WTC11 (cell line): ENCODE results near the gene B3GNT9. TPM values are rescaled to one million over a fixed set of nuclear protein-coding genes. Genes with fewer than 3 reads are reported as not detected.

Experiments
- ATAC-seq: fragments of 200-7000 bp; cut with Tn5 transposase; 2 replicates; pipeline ENCODE4 v1.10.0; 2021; ENCODE audit warnings: mild to moderate bottlenecking, moderate library complexity
- CTCF ChIA-PET: fragments of 300-600 bp; sonication (Branson Sonifier 250); formaldehyde crosslinking; loops from one replicate; lab custom pipeline; 2021; ENCODE audit warnings: antibody characterized with exemption; lab: Charles Lee
- POLR2A ChIA-PET: fragments of 350-600 bp; sonication (Branson Sonifier 250); formaldehyde crosslinking; loops from one replicate; lab custom pipeline; 2021; ENCODE audit warnings: antibody characterized with exemption; lab: Charles Lee
- DNase-seq: peaks from one replicate; pipeline ENCODE4 v3.0.0; 2021; ENCODE audit warnings: low spot score
- H3K27ac Mint-ChIP-seq: 2 replicates; pipeline ENCODE4 v1.8.0; 2021; ENCODE audit warnings: mixed read lengths
- H3K27me3 Mint-ChIP-seq: 2 replicates; pipeline ENCODE4 v1.8.0; 2021; ENCODE audit warnings: low read depth, mild to moderate bottlenecking, moderate library complexity, mixed read lengths
- H3K36me3 Mint-ChIP-seq: 2 replicates; pipeline ENCODE4 v1.8.0; 2021; ENCODE audit warnings: mixed read lengths
- H3K4me1 Mint-ChIP-seq: 2 replicates; pipeline ENCODE4 v1.8.0; 2022; ENCODE audit warnings: mixed read lengths
- H3K4me3 Mint-ChIP-seq: 2 replicates; pipeline ENCODE4 v1.8.0; 2021; ENCODE audit warnings: mild to moderate bottlenecking, moderate library complexity, mixed read lengths
- H3K9me3 Mint-ChIP-seq: 2 replicates; pipeline ENCODE4 v1.8.0; 2021; ENCODE audit warnings: mixed read lengths
- AR ChIP-seq: fragments of 250-450 bp; sonication (Bioruptor Pico); IDR thresholded peaks from 2 replicates; pipeline ENCODE4 v1.9.0; 2021; ENCODE audit warnings: mild to moderate bottlenecking
- ATF3 ChIP-seq: sonication (generic); formaldehyde crosslinking; conservative IDR thresholded peaks from 2 replicates; pipeline ENCODE4 v1.8.1; 2022; ENCODE audit warnings: mild to moderate bottlenecking, missing genetic modification reagents
- IRF1 ChIP-seq: sonication (generic); formaldehyde crosslinking; IDR thresholded peaks from 2 replicates; pipeline ENCODE4 v1.8.0; 2023; ENCODE audit warnings: missing genetic modification reagents
- MAX ChIP-seq: sonication (generic); formaldehyde crosslinking; IDR thresholded peaks from 2 replicates; pipeline ENCODE4 v1.8.0; 2022; ENCODE audit warnings: mild to moderate bottlenecking, missing genetic modification reagents
- NR3C1 ChIP-seq: sonication (generic); formaldehyde crosslinking; conservative IDR thresholded peaks from 2 replicates; pipeline ENCODE4 v1.8.1; 2023; ENCODE audit warnings: low read depth, mild to moderate bottlenecking, missing genetic modification reagents
- TCF7 ChIP-seq: sonication (generic); formaldehyde crosslinking; IDR thresholded peaks from 2 replicates; pipeline ENCODE4 v1.8.0; 2022; ENCODE audit warnings: mild to moderate bottlenecking, low read depth, missing genetic modification reagents, moderate library complexity
- TEAD4 ChIP-seq: sonication (generic); formaldehyde crosslinking; IDR thresholded peaks from 2 replicates; pipeline ENCODE4 v1.8.0; 2022; ENCODE audit warnings: mild to moderate bottlenecking, missing genetic modification reagents
- USF1 ChIP-seq: sonication (generic); formaldehyde crosslinking; IDR thresholded peaks from 2 replicates; pipeline ENCODE4 v1.8.0; 2022; ENCODE audit warnings: mild to moderate bottlenecking, missing genetic modification reagents
- ZNF232 ChIP-seq: sonication (generic); formaldehyde crosslinking; IDR thresholded peaks from 2 replicates; pipeline ENCODE4 v1.8.0; 2022; ENCODE audit warnings: mild to moderate bottlenecking, missing genetic modification reagents
- ZNF281 ChIP-seq: sonication (generic); formaldehyde crosslinking; IDR thresholded peaks from 2 replicates; pipeline ENCODE4 v1.8.0; 2023; ENCODE audit warnings: mild to moderate bottlenecking, missing genetic modification reagents
- ZNF416 ChIP-seq: fragments of 250-450 bp; sonication (Bioruptor Pico); IDR thresholded peaks from 2 replicates; pipeline ENCODE4 v1.9.0; 2021; ENCODE audit warnings: mild to moderate bottlenecking, inconsistent platforms
- ZNF425 ChIP-seq: fragments of 250-450 bp; sonication (Bioruptor Pico); conservative IDR thresholded peaks from 2 replicates; pipeline ENCODE4 v1.9.0; 2021; ENCODE audit warnings: mild to moderate bottlenecking
- ZNF671 ChIP-seq: fragments of 250-450 bp; sonication (Bioruptor Pico); IDR thresholded peaks from 2 replicates; pipeline ENCODE4 v1.8.0; 2021; ENCODE audit warnings: mild to moderate bottlenecking
- total RNA-seq: library from RNA; stranded (reverse); gene quantifications from 3 replicates; pipeline ENCODE4 v1.2.3, GENCODE V29; 2021

B3GNT9 gene
- total RNA-seq, 1 experiment from 2014 or later: 6.4 TPM

- CTCF ChIA-PET: interaction anchor here (0.7 to 1.8 kb wide), 4 partner anchors 13 to 181 kb away, joined by 3 to 5 read pairs (median 4); partner anchors contain the start of genes CES3 and NOL3
These were observed 8.5 kb downstream of the B3GNT9 start for GRCh38 chr16:67142342-67142741.

More at GRCh38 chr16:67142342-67142741, 8.5 kb downstream of the B3GNT9 start:
- no peak for TF ChIP-seq MAX (CRISPR knock-in tag)
- TF ChIP-seq TCF7 (CRISPR knock-in tag): no peak
- no peak for TF ChIP-seq TEAD4 (CRISPR knock-in tag)
- no peak for TF ChIP-seq NR3C1
- TF ChIP-seq ZNF281 (CRISPR knock-in tag): no peak
- TF ChIP-seq ZNF425 (CRISPR knock-in tag): no peak
- no peak for TF ChIP-seq AR (CRISPR knock-in tag)
- no peak for TF ChIP-seq IRF1 (CRISPR knock-in tag)
- TF ChIP-seq ZNF671: no peak
- TF ChIP-seq ZNF232: no peak
- no peak for TF ChIP-seq ZNF416 (CRISPR knock-in tag)
- TF ChIP-seq ATF3 (CRISPR knock-in tag): no peak
- TF ChIP-seq USF1 (CRISPR knock-in tag): no peak
- POLR2A ChIA-PET: no interaction called here
- Mint-ChIP-seq H3K9me3 (no peaks in the 10 kb centered on the region), H3K4me3 (no peak overlapping the region), H3K27me3 (no peaks in the 10 kb centered on the region), H3K36me3 (peaks cover 44% of the 10 kb centered on the region), H3K27ac (no peak overlapping the region), H3K4me1 (no peaks in the 10 kb centered on the region)
- ATAC-seq (no peak), DNase-seq (no peak)
